ENCODE measurements around the gene BABAM2. TPM values are rescaled to one million over a fixed set of nuclear protein-coding genes. Genes with fewer than 3 reads are reported as not detected.
A peak's percentile ranks its signal among the peaks of the same experiment; 100 is the strongest.

Gene BABAM2
- total and polyA plus RNA-seq, 9 of the 15 experiments (the other 6 are each of a cell fraction or from before 2014, with no cell fraction given) = 10.9 to 37.4 (median 25.6) TPM

GRCh38 chr2:28202719-28203118, 312.2 kb downstream of the BABAM2 start:
- POLR2A ChIA-PET = interaction anchor here (0.9 to 1.3 kb wide), 2 partner anchors 13 to 17 kb away, joined by 3 read pairs; no protein-coding TSS in a partner anchor
- no peaks in the 10 kb centered on the region for H3K36me3 ChIP-seq (ENCODE audit: control insufficient read depth, insufficient read depth, low read length)
- TF ChIP-seq ZNF121 (CRISPR knock-in tag; conservative IDR thresholded peaks at IDR 0.05) = no peak
- no peak overlapping the region for H3K9ac ChIP-seq (ENCODE audit: insufficient read depth in 1 of 2, low read depth in 2 of 2, low read length in 2 of 2)
- H3K27ac ChIP-seq (ENCODE audit: extremely low read depth, low read depth, low read length) = no peak overlapping the region
- no peaks in the 10 kb centered on the region for H3K4me1 ChIP-seq (replicated peaks in 1 of 2; ENCODE audit: control insufficient read depth in 2 of 2, insufficient read depth in 2 of 2, low read length in 2 of 2)
- WGBS (ENCODE audit: insufficient coverage, low coverage, missing lambda C conversion rate) = 37% methylated on average over 3 of the region's 3 CpGs
- no peaks in the 10 kb centered on the region for H3K27me3 ChIP-seq (ENCODE audit: control insufficient read depth in 2 of 2, insufficient read depth in 2 of 2, low read length in 2 of 2)
- BruUV-seq (replicated peaks) = no TSS peak
- in situ Hi-C loops (cut with MboI) (no loop called here), intact Hi-C loops (cut with micrococcal nuclease) (no loop called here)
- no peak for FAIRE-seq
- no peaks in the 10 kb centered on the region for H3K9me3 ChIP-seq (replicated peaks; ENCODE audit: control insufficient read depth, insufficient read depth, low read depth, low read length)
- no peak overlapping the region for H2AFZ ChIP-seq (ENCODE audit: low read depth, low read length)
- ATAC-seq = no peak
- H3K79me2 ChIP-seq (ENCODE audit: control insufficient read depth, insufficient read depth, low read length) = no peaks in the 10 kb centered on the region
- CTCF ChIA-PET (ENCODE audit: low intra/inter-chr PET ratio) = no interaction called here
- H3K9me1 ChIP-seq (ENCODE audit: control insufficient read depth, insufficient read depth, low read length) = no peaks in the 10 kb centered on the region
- H4K20me1 ChIP-seq (replicated peaks; ENCODE audit: control insufficient read depth, insufficient read depth, low read length) = no peaks in the 10 kb centered on the region
- H3K4me3 ChIP-seq = no peak overlapping the region
- no peak for DNase-seq (ENCODE audit: extremely low read depth in 1 of 4, low spot score in 3 of 4)
- H3K4me2 ChIP-seq (ENCODE audit: insufficient read depth, low read length) = no peak overlapping the region

- no peak for ATAC-seq
- H3K27ac ChIP-seq (ENCODE audit: extremely low read depth, low read depth, low read length) = no peak overlapping the region
- TF ChIP-seq ZFX (CRISPR knock-in tag; IDR thresholded peaks at IDR 0.05) = no peak
- TF ChIP-seq AFF1 (IDR thresholded peaks at IDR 0.05; ENCODE audit: low read depth in 1 of 2, partially characterized antibody in 2 of 2) = no peak
- no peak for TF ChIP-seq FOXA3 (CRISPR knock-in tag; conservative IDR thresholded peaks at IDR 0.05 in 1 of 2, IDR thresholded peaks at IDR 0.05 in 1 of 2)
- TF ChIP-seq NFIX (CRISPR knock-in tag; IDR thresholded peaks at IDR 0.05; ENCODE audit: low read depth) = peak; percentile 14; the same call in 1 of the 2 replicates
- TF ChIP-seq NFIC (IDR thresholded peaks at IDR 0.05) = peak; percentile 79
- TF ChIP-seq ETS1 (conservative IDR thresholded peaks at IDR 0.05; ENCODE audit: control insufficient read depth, low read depth, low read length) = no peak
- intact Hi-C loops (cut with micrococcal nuclease) (no loop called here), in situ Hi-C loops (cut with MboI) (no loop called here)
- no peak overlapping the region for H3K4me2 ChIP-seq (ENCODE audit: insufficient read depth, low read length)
- WGBS (ENCODE audit: insufficient coverage, low coverage, missing lambda C conversion rate) = 40% methylated on average over 3 of the region's 3 CpGs
- ChIA-PET POLR2A (interaction anchor here (0.7 kb wide), 1 partner anchor 12 kb away, joined by 3 read pairs; no protein-coding TSS in a partner anchor), CTCF (ENCODE audit: low intra/inter-chr PET ratio) (no interaction called here)
- H3K9ac ChIP-seq (ENCODE audit: insufficient read depth in 1 of 2, low read depth in 2 of 2, low read length in 2 of 2) = no peak overlapping the region
- H3K27me3 ChIP-seq (ENCODE audit: control insufficient read depth in 2 of 2, insufficient read depth in 2 of 2, low read length in 2 of 2) = no peaks in the 10 kb centered on the region
- H3K9me1 ChIP-seq (ENCODE audit: control insufficient read depth, insufficient read depth, low read length) = no peaks in the 10 kb centered on the region
- no peaks in the 10 kb centered on the region for H4K20me1 ChIP-seq (replicated peaks; ENCODE audit: control insufficient read depth, insufficient read depth, low read length)
- H3K4me1 ChIP-seq (replicated peaks in 1 of 2; ENCODE audit: control insufficient read depth in 2 of 2, insufficient read depth in 2 of 2, low read length in 2 of 2) = no peaks in the 10 kb centered on the region
- H3K36me3 ChIP-seq (ENCODE audit: control insufficient read depth, insufficient read depth, low read length) = no peaks in the 10 kb centered on the region
- FAIRE-seq = no peak
- no peaks in the 10 kb centered on the region for H3K79me2 ChIP-seq (ENCODE audit: control insufficient read depth, insufficient read depth, low read length)
- H3K9me3 ChIP-seq (replicated peaks; ENCODE audit: control insufficient read depth, insufficient read depth, low read depth, low read length) = no peaks in the 10 kb centered on the region
- no peak overlapping the region for H3K4me3 ChIP-seq
- no peak overlapping the region for H2AFZ ChIP-seq (ENCODE audit: low read depth, low read length)
- no TSS peak for BruUV-seq (replicated peaks)
- no peak for DNase-seq (ENCODE audit: extremely low read depth in 1 of 4, low spot score in 3 of 4)
Measured at GRCh38 chr2:28206762-28207161, 316.2 kb downstream of the BABAM2 start.
